GM12801 (cell line): ENCODE measurements around the gene PLA2G4F.

ENCODE experiments used
- CTCF ChIP-seq: IDR thresholded peaks from one replicate; pipeline ENCODE4 v1.5.1; 2011; ENCODE audit warnings: control low read depth; ENCODE audit not compliant: insufficient read length; ENCODE audit errors: extremely low read depth

PLA2G4F gene

GRCh38 chr15:42135351-42135750 lies 21.1 kb downstream of the PLA2G4F start:
- no peak for TF ChIP-seq CTCF

GRCh38 chr15:42134617-42135245 lies 21.7 kb downstream of the PLA2G4F start:
- TF ChIP-seq CTCF, result no peak

- TF ChIP-seq CTCF, result no peak
Measured at GRCh38 chr15:42133886-42134502, 22.4 kb downstream of the PLA2G4F start.

DNA sequence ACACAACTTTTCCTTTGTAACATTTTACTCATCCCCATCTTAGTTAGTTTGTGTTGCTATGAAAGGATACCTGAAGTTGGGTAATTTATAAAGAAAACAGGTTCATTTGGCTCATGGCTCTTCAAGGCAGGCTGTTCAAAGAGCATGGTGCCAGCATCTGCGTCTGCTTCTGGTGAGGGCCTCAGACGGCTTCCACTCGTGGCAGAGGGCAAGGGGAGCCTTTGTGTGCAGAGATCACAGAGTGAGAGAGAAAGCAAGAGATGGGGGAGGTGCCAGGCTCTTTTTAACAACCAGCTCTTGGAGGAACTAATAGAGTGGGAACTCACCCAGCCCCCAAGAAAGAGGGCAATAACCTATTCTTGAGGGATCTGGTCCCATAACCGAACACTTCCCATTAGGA lies 23.1 kb downstream of the PLA2G4F start:
- TF ChIP-seq CTCF, result no peak

DNA sequence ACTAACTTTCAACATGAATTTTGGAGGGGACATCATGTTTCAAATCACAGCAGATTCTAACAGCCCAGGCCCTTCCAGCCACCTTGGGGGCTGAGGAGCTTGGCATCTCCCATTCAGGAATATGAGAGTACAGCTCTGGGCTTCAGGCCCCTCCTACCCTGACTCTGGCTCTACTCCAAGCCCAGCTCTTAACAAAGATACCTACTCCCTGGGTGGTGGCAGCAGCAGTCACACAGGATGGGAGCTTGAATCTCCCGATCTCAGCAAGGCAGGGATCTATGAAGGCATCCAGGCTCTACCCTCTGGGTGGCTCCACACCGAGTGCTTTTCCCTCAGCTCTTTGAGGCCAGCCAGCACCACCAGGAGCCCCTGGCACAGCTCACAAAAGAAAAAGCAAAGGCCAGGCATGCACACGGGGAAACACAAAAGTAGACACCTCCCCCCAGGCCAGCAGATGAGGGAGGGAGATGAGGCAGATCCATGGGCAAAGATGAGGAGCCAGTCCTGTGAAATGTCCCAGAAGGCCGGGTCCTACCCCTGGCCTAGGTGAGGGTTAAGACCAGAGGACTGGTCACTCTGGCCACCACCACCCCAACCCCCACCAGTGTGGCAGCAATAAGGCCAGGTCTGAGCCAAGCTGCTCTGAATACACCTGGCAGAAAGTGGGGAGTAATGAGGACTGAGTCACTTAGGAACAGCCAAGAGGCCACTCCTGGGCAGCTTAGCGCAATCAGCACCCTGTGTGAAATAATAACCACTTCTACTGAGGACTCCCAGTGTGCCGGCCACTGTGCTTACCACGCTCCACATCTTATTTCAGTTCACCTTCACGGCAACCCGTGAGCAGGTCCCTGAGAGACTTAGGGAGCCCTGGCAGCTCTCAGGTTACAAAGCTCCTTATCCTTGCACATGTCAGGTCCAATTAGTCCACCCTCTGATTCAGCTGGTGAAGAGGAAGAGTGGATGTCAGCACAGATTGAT lies 24.3 kb downstream of the PLA2G4F start:
- TF ChIP-seq CTCF, result no peak

DNA sequence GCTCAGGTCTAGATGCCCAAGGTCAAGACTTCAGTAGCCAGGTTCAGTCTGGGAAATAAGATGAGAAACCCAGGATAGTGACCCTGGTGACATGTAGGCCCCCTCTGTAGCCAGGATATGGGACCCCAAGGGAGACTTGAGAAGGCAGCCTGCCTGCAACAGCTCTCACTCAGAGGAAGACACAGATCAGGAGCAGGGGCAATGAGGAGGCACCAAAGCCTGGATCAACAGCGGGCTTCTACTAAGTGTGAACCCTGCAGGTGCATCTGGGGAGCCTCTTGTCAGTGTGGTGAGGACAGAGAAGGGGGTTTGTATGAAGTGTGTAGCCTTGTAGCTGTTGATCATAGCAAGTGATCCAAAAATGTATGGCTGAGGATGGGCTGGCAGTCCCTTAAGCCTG lies 25.4 kb downstream of the PLA2G4F start:
- no peak for TF ChIP-seq CTCF

DNA sequence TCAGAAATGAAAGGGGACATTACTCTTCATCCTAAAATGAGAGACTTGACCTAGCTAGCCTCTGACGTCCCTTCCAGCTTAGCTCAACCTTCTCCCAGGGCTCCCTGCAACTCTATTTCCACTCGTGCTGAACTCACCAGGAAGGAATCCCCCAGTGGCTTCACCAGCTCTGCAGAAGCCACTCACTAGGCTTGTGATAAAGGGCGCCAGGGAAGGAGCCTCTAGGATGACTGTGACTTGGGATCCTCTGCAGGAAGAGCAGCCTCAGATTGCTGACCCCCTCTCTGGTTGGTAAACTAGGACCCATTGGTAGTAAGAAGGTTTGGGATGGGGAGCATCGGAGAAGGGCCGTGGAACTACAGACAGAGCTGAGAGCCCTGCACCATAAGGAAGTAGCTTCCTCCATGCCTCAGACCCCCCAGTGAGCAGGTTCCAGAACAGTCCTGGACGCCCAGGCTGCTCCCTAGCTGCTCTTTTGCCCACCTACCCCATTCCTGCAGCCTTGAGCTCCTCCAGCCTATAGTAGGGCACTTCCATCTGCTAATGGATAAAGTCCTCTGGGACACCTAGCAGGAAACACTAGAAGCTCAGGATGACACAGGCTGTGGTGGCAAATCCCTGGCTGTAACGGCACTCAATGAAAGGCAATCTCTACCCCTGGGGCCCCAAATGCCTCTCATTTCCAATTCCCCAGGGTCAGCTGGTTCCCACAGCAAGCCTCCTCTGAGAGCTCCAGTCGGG lies 26.0 kb downstream of the PLA2G4F start:
- TF ChIP-seq CTCF, result no peak
